ENCODE results near the gene PROZ. TPM values are rescaled to one million over a fixed set of nuclear protein-coding genes. Genes with fewer than 3 reads are reported as not detected.

The PROZ gene
- total RNA-seq, 1 experiment from 2014 or later, result not detected

- ATAC-seq, result no peak
- intact Hi-C loops (cut with micrococcal nuclease), result no loop called here
- ChIA-PET CTCF (no interaction called here), POLR2A (no interaction called here), RAD21 (ENCODE audit: low non-redundant PET in 1 of 2, low total read pairs in 2 of 2, uncharacterized antibody in 2 of 2, unreplicated experiment in 2 of 2) (no interaction called here)
- no peak overlapping the region for H3K9ac ChIP-seq (ENCODE audit: low read length)
- no peaks in the 10 kb centered on the region; the same call in 1 of the 2 replicates for H4K20me1 ChIP-seq (ENCODE audit: insufficient read depth)
- no peak overlapping the region for H3K4me3 ChIP-seq (replicated peaks in 1 of 2; ENCODE audit: low read depth in 1 of 2, low read length in 2 of 2)
- no TSS peak for BruUV-seq (replicated peaks)
- H3K9me2 ChIP-seq (ENCODE audit: insufficient read depth), result no peaks in the 10 kb centered on the region
- H2AFZ ChIP-seq (ENCODE audit: low read depth, low read length, poor library complexity, severe bottlenecking), result no peak overlapping the region
- peaks cover 30 to 63% of the 10 kb centered on the region in 2 experiments for H3K36me3 ChIP-seq (ENCODE audit: control insufficient read depth in 1 of 2, insufficient read depth in 2 of 2, low read length in 2 of 2)
- H3K79me2 ChIP-seq (ENCODE audit: insufficient read depth, low read length), result peaks cover 33% of the 10 kb centered on the region
- H3K9me3 ChIP-seq (ENCODE audit: control insufficient read depth in 1 of 2, insufficient read depth in 1 of 2, low read depth in 1 of 2, low read length in 2 of 2), result no peaks in the 10 kb centered on the region
- TF ChIP-seq, protein P1, sequence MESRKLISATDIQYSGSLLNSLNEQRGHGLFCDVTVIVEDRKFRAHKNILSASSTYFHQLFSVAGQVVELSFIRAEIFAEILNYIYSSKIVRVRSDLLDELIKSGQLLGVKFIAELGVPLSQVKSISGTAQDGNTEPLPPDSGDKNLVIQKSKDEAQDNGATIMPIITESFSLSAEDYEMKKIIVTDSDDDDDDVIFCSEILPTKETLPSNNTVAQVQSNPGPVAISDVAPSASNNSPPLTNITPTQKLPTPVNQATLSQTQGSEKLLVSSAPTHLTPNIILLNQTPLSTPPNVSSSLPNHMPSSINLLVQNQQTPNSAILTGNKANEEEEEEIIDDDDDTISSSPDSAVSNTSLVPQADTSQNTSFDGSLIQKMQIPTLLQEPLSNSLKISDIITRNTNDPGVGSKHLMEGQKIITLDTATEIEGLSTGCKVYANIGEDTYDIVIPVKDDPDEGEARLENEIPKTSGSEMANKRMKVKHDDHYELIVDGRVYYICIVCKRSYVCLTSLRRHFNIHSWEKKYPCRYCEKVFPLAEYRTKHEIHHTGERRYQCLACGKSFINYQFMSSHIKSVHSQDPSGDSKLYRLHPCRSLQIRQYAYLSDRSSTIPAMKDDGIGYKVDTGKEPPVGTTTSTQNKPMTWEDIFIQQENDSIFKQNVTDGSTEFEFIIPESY (IDR thresholded peaks at IDR 0.05; ENCODE audit: extremely low read depth, insufficient replicate concordance, low read length), result no peak
- TF ChIP-seq TCF7L2 (IDR thresholded peaks at IDR 0.05; ENCODE audit: borderline replicate concordance, extremely low read depth, insufficient read depth, insufficient read length), result no peak
- TF ChIP-seq REST (IDR thresholded peaks at IDR 0.05; ENCODE audit: low read depth), result no peak
- TF ChIP-seq CTCF (IDR thresholded peaks at IDR 0.05 in 2 of 3, conservative IDR thresholded peaks at IDR 0.05 in 1 of 3; ENCODE audit: borderline replicate concordance in 1 of 3, insufficient read depth in 1 of 3, low read depth in 2 of 3, low read length in 2 of 3), result no peak
- no peak for TF ChIP-seq EZH2phosphoT487 (IDR thresholded peaks at IDR 0.05; ENCODE audit: borderline replicate concordance)
- no peak for TF ChIP-seq CEBPB (IDR thresholded peaks at IDR 0.05; ENCODE audit: low read depth)
- no peak overlapping the region for H3K27ac ChIP-seq (ENCODE audit: low read depth, low read length)
- H3K27me3 ChIP-seq (ENCODE audit: insufficient read depth, low read length), result no peaks in the 10 kb centered on the region
- H3K4me2 ChIP-seq (ENCODE audit: low read length), result no peak overlapping the region
- no peak for DNase-seq (ENCODE audit: low read depth, low spot score)
- peaks cover 21 to 30% of the 10 kb centered on the region in 2 experiments for H3K4me1 ChIP-seq (ENCODE audit: control insufficient read depth in 1 of 2, insufficient read depth in 2 of 2, low read length in 2 of 2)
Measured at GRCh38 chr13:113190181-113190580, 31.7 kb downstream of the PROZ start.

Measured in HCT116 (cell line).